Retinal pigment epithelial cell (primary cell): ENCODE data around the gene RNF114.
A peak's percentile ranks its signal among the peaks of the same experiment; 100 is the strongest.

ENCODE experiments used
- DNase-seq: peaks from one replicate; pipeline ENCODE4 v3.0.0-alpha.2; 2010; ENCODE audit warnings: low read depth
- H3K4me3 ChIP-seq: 2 replicates; pipeline ENCODE4 v1.5.1; 2011; ENCODE audit warnings: mild to moderate bottlenecking, low read length, control low read depth, moderate library complexity
- TF ChIP-seq, protein P1 (sequence below): conservative IDR thresholded peaks from 2 replicates; pipeline ENCODE4 v1.5.1; 2011; ENCODE audit warnings: low read depth, low read length, control low read depth, inconsistent platforms

The RNF114 gene

DNA sequence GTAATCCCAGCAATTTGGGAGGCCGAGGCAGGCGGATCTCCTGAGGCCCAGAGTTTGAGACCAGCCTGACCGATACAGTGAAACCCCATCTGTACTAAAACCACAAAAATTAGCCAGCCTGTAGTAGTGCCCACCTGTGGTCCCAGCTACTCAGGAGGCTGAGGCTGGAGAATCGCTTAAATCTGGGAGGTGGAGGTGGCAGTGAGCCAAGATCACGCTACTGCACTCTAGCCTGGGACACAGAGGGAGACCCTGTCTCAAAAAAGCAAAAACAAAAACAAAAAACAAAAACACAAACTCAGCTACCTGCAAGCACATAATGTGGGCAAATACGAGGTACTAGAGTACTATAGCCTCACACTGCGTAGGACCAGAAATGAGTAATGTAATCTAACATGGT is 17.2 kb upstream of the RNF114 start:
- no peak overlapping the region for H3K4me3 ChIP-seq
- TF ChIP-seq, protein P1, sequence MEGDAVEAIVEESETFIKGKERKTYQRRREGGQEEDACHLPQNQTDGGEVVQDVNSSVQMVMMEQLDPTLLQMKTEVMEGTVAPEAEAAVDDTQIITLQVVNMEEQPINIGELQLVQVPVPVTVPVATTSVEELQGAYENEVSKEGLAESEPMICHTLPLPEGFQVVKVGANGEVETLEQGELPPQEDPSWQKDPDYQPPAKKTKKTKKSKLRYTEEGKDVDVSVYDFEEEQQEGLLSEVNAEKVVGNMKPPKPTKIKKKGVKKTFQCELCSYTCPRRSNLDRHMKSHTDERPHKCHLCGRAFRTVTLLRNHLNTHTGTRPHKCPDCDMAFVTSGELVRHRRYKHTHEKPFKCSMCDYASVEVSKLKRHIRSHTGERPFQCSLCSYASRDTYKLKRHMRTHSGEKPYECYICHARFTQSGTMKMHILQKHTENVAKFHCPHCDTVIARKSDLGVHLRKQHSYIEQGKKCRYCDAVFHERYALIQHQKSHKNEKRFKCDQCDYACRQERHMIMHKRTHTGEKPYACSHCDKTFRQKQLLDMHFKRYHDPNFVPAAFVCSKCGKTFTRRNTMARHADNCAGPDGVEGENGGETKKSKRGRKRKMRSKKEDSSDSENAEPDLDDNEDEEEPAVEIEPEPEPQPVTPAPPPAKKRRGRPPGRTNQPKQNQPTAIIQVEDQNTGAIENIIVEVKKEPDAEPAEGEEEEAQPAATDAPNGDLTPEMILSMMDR = no peak
- no peak for DNase-seq

GRCh38 chr20:49919461-49919860 is 16.7 kb upstream of the RNF114 start:
- no peak for DNase-seq
- TF ChIP-seq, protein P1 = no peak
- no peak overlapping the region for H3K4me3 ChIP-seq

DNA sequence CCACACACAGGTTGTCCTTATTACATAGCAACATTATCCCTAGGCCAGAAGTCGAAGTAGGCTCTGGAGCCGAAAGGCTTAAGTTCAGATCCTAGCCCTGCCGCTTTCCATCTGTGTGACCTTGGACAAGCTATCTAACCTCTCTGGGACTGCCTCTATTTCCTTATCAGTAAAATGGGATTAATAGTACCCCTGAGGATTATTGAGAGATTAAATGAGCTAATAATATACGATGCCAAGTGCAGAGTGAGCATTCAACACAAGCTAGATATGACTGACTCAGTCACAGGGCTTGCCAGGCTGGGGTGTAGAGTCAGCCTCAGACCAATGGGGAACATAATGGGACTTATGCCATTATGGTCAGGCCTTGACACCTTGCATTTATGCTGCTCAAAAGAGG is 11.9 kb upstream of the RNF114 start:
- DNase-seq = no peak
- TF ChIP-seq, protein P1 = no peak
- H3K4me3 ChIP-seq = no peak overlapping the region

DNA sequence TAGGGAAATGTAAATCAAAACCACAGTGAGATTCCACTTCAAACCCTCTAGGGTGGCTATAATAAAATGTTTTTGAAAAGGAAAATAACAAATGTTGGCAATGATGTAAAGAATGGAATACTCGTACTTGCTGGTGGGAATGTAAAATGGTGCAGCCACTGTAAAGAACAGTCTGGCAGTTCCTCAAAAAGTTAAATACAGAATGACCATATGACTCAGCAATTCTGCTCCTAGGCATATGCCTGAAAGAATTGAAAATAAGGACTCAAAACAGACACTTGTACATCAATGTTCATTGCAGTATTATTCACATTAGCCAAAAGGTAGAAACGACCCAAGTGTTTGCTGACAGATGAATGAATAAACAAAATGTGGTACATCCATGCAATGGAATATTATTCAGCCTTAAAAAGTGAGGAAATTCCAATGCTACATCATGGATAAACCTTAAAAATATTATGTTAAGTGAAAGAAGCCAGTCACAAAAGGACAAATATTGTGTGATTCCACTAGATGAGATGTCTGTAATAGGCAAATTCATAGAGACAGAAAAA is 10.2 kb upstream of the RNF114 start:
- DNase-seq = no peak
- H3K4me3 ChIP-seq = no peak overlapping the region
- TF ChIP-seq, protein P1 = no peak

DNA sequence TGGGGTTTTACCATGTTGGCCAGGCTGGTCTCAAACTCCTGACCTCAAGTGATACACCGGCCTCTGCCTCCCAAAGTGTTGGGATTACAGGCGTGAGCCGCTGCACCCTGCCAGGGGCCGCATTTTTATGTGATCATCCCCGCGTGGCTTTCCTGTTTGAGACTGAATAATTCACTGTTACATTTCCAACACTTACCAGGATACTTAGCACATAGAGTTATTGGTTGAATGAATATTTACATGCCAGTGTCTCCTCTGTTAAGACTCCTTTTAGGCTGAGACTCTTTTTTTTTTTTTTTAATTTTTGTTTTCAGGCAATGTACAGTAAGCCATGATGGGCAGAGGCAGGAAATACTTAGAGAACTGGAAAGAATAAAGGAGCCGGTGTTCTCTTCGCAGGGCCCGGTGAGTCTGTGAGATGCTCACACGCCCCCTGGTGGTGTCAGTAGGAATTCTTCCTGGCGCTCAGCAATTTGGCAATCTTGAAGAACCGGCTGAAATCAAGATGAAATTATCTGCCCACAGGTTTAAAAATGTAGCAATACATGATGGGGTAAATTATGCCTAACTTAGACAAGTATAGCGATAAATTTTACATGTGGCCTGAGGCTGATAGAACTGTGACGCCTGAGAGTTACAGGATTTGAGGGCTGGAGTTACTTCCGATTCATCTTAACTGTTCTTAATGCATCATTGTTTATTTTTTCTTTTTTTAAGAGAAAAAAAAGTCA is 7.6 kb upstream of the RNF114 start:
- H3K4me3 ChIP-seq = no peak overlapping the region
- TF ChIP-seq, protein P1 = peak; percentile 92
- DNase-seq = peak; percentile 55

- no peak overlapping the region for H3K4me3 ChIP-seq
- no peak for DNase-seq
- TF ChIP-seq, protein P1 = no peak
Observed at GRCh38 chr20:49929142-49929494, 7.1 kb upstream of the RNF114 start.

GRCh38 chr20:49935746-49936152 is 448 bp upstream of the RNF114 start:
- DNase-seq = no peak
- H3K4me3 ChIP-seq = peak overlapping the region; percentile 43
- TF ChIP-seq, protein P1 = no peak
